Right atrium auricular region (tissue), 2 donors: Measurements from ENCODE around the gene DDIAS. TPM values are rescaled to one million over a fixed set of nuclear protein-coding genes. Genes with fewer than 3 reads are reported as not detected.
"Not testable (repeated sequence)": the region's sequence is repeated elsewhere in the genome, so short reads cannot be mapped to it uniquely, and the experiment has no call there.

Experiments used
- DNase-seq: peaks from one replicate; pipeline ENCODE4 v3.0.0-alpha.2; 2019; ENCODE audit warnings: low spot score
- H3K27ac ChIP-seq, 2 donors: fragments of 200-600 bp; sonication (generic); 1 replicate in 1 of 2; 2 replicates in 1 of 2; pipeline ENCODE4 v1.5.1; 2016 to 2019
- H3K27me3 ChIP-seq, 2 donors: fragments of 200-600 bp; sonication (generic); one replicate each; pipeline versions ENCODE4 v1.5.1 to v1.6.0; 2017 to 2019
- H3K36me3 ChIP-seq: fragments of 200-600 bp; sonication (generic); one replicate; pipeline ENCODE4 v1.5.1; 2016
- H3K4me1 ChIP-seq, 2 donors: fragments of 200-600 bp; sonication (generic); one replicate each; pipeline versions ENCODE4 v1.5.1 to v1.6.0; 2017 to 2019
- H3K4me3 ChIP-seq, 2 donors: fragments of 200-600 bp; sonication (generic); 1 replicate in 1 of 2; 2 replicates in 1 of 2; pipeline ENCODE4 v1.5.1; 2017 to 2019; ENCODE audit warnings: mild to moderate bottlenecking in 1 of 2, moderate library complexity in 1 of 2
- H3K9me3 ChIP-seq, 2 donors: fragments of 200-600 bp; sonication (generic); one replicate each; pipeline ENCODE4 v1.5.1; 2019
- total RNA-seq, 2 donors: library from RNA; depleted of rRNA; stranded (reverse); fragments of >200 nt; gene quantifications; one replicate each; pipeline ENCODE4 v1.1.0, GENCODE V29; 2016
- TF ChIP-seq, protein P1 (sequence below), 2 donors: fragments of 200-600 bp; sonication (generic); IDR thresholded peaks; one replicate each; pipeline ENCODE4 v1.5.1; 2019; ENCODE audit warnings: antibody characterized with exemption in 2 of 2

The DDIAS gene
- total RNA-seq, 2 donors from 2014 or later, result 0.55 to 2.0 TPM

DNA sequence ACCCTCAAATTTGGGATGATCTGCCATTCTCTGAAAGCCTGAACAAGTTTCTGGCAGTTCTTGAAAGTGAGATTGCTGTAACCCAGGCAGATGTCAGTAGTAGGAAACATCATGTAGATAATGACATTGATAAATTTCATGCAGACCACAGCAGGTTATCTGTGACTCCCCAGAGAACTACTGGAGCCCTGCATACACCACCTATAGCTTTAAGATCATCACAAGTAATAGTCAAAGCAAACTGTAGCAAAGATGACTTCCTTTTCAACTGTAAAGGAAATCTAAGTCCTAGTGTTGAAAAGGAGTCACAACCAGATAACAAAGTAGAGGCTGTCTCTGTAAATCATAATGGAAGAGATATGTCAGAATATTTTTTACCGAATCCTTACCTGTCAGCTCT is 31.0 kb downstream of the DDIAS start:
- DNase-seq, result no peak
- Histone ChIP-seq H3K27ac (no peak overlapping the region), H3K4me3 (no peak overlapping the region), H3K36me3 (no peaks in the 10 kb centered on the region), H3K27me3 (no peaks in the 10 kb centered on the region), H3K4me1 (no peaks in the 10 kb centered on the region), H3K9me3 (no peaks in the 10 kb centered on the region)
- TF ChIP-seq, protein P1, sequence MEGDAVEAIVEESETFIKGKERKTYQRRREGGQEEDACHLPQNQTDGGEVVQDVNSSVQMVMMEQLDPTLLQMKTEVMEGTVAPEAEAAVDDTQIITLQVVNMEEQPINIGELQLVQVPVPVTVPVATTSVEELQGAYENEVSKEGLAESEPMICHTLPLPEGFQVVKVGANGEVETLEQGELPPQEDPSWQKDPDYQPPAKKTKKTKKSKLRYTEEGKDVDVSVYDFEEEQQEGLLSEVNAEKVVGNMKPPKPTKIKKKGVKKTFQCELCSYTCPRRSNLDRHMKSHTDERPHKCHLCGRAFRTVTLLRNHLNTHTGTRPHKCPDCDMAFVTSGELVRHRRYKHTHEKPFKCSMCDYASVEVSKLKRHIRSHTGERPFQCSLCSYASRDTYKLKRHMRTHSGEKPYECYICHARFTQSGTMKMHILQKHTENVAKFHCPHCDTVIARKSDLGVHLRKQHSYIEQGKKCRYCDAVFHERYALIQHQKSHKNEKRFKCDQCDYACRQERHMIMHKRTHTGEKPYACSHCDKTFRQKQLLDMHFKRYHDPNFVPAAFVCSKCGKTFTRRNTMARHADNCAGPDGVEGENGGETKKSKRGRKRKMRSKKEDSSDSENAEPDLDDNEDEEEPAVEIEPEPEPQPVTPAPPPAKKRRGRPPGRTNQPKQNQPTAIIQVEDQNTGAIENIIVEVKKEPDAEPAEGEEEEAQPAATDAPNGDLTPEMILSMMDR (IDR thresholded peaks at IDR 0.05), result no peak

DNA sequence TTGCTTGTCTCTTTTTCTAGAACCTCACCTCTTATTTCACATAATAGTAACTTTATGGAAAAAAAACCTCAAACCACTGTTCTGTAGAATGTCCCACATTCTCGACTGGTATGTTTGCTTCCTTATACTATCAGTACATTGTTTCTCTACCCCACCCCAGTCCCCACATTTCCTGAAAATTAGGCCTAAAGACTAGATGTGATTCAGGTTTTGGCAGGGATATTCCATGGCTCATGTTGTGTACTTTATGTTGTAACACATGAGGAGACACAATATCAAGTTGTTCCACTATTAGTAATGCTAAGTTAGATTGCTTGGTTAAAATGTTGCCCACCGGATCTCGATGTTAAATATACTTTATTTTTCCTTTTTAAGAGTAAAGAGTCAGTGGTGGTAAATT is 34.7 kb downstream of the DDIAS start:
- H3K4me1 ChIP-seq, result no peaks in the 10 kb centered on the region
- H3K27me3 ChIP-seq, result no peaks in the 10 kb centered on the region
- no peak for DNase-seq
- H3K4me3 ChIP-seq, result no peak overlapping the region
- no peak overlapping the region for H3K27ac ChIP-seq
- H3K36me3 ChIP-seq, result no peaks in the 10 kb centered on the region
- no peaks in the 10 kb centered on the region for H3K9me3 ChIP-seq
- TF ChIP-seq, protein P1 (IDR thresholded peaks at IDR 0.05), result no peak

DNA sequence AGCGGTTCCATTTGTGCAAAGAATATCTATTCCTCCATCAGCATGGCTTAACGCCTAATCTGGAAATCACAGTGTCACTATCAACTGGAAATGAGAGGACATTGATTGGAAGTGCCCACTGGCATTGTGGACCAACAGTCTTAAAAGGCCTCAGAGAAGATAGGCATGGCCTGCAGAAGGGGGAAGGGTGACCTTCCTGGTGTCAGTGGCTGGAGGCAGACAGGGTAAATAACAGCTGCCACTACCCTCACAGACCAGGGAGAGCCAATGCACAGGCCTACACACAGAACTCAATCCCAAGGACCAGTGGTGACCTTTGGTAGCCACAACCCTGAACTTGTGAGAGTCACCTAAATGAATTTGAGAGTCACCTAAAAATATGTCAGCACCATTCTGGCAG is 36.0 kb downstream of the DDIAS start:
- H3K4me1 ChIP-seq, result no peaks in the 10 kb centered on the region
- DNase-seq, result no peak
- H3K27me3 ChIP-seq, result no peaks in the 10 kb centered on the region
- H3K36me3 ChIP-seq, result no peaks in the 10 kb centered on the region
- H3K9me3 ChIP-seq, result no peaks in the 10 kb centered on the region
- TF ChIP-seq, protein P1 (IDR thresholded peaks at IDR 0.05), result no peak
- H3K4me3 ChIP-seq, result no peak overlapping the region
- no peak overlapping the region for H3K27ac ChIP-seq

DNA sequence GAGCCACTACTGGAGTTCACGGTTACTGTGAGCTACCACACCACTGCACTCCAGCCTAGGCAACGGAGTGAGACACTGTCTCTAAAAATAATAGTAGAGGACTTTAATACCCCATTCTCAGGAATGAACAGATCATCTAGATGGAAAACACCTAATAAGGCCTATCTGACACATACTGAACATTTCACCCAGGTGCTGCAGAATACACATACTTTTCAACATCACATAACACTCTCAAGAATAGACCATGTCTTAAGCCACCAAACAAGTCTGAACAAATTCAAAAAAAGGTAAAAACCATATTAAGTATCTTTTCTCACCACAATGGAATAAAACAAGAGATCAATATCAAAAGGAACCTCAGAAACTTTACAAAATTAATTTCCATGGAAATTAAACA is 37.9 kb downstream of the DDIAS start:
- TF ChIP-seq, protein P1 (IDR thresholded peaks at IDR 0.05), result no peak
- no peak for DNase-seq
- H3K27ac ChIP-seq, result no peak overlapping the region
- H3K36me3 ChIP-seq, result no peaks in the 10 kb centered on the region
- H3K9me3 ChIP-seq, result no peaks in the 10 kb centered on the region
- H3K4me3 ChIP-seq, result no peak overlapping the region
- H3K4me1 ChIP-seq, result no peaks in the 10 kb centered on the region
- no peaks in the 10 kb centered on the region for H3K27me3 ChIP-seq

DNA sequence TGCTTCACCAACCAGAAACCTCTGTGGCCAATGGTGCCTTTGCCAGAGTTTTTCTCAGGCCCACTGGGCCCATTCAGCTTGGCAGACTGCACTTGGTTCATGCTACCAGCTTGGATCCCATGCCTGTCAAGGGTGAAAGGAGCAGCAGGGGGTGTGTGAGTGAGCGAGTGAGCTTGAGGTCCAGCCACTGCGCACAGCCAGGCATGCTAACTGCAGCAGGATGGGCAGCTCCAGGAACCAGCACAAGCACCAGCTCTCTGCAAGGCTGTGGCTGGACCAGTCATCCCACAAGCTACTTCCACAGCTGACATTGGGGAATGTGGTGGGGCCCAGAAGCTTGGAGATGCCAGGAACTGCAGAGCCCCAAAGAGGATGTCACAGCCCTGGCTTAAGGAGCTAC is 40.8 kb downstream of the DDIAS start:
- no peaks in the 10 kb centered on the region for H3K9me3 ChIP-seq
- H3K36me3 ChIP-seq, result no peaks in the 10 kb centered on the region
- no peaks in the 10 kb centered on the region for H3K27me3 ChIP-seq
- no peaks in the 10 kb centered on the region for H3K4me1 ChIP-seq
- no peak overlapping the region for H3K27ac ChIP-seq
- DNase-seq, result no peak
- H3K4me3 ChIP-seq, result no peak overlapping the region
- TF ChIP-seq, protein P1 (IDR thresholded peaks at IDR 0.05), result no peak

DNA sequence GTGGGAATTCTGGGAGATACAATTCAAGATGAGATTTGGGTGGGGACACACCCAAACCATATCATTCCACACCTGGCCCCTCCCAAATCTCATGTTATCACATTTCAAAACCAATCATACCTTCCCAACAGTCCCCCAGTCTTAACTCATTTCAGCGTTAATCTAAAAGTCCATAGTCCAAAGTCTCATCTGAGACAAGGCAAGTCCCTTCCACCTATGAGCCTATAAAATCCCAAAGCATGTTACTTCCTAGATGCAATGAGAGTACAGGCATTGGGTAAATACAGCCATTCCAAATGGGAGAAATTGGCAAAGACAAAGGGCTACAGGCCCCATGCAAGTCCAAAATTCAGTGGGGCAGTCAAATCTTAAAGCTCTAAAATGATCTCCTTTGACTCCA is 41.9 kb downstream of the DDIAS start:
- not testable (repeated sequence) for H3K27me3 ChIP-seq, H3K4me1 ChIP-seq, DNase-seq, H3K27ac ChIP-seq, H3K9me3 ChIP-seq, H3K4me3 ChIP-seq, H3K36me3 ChIP-seq
